HEK293 (cell line): ENCODE results near the gene ACAA1.
A peak's percentile ranks its signal among the peaks of the same experiment; 100 is the strongest.

Experiments used
- CTCF ChIA-PET: fragments of 350-600 bp; formaldehyde crosslinking; extraction: SDS; loops from one replicate; lab custom pipeline; 2021; ENCODE audit warnings: antibody characterized with exemption; lab: Yijun Ruan, JAX
- POLR2A ChIA-PET: fragments of 300-600 bp; formaldehyde crosslinking; extraction: SDS; loops from one replicate; lab custom pipeline; 2020; ENCODE audit warnings: antibody characterized with exemption, inconsistent platforms; lab: Yijun Ruan, JAX
- H3K27ac ChIP-seq: fragments of 200-500 bp; sonication (Bioruptor generic); 2 replicates; pipeline ENCODE4 v1.5.1; 2014; ENCODE audit warnings: low read depth, low read length, control low read depth, inconsistent platforms; ENCODE audit errors: extremely low read depth
- H3K36me3 ChIP-seq, 2 experiments: fragments of 200-500 bp in 1 of 2; sonication (Bioruptor generic) in 1 of 2; 1 replicate in 1 of 2; 2 replicates in 1 of 2; pipeline ENCODE4 v1.5.1; 2014 to 2017; ENCODE audit warnings: inconsistent platforms in 2 of 2, low read length in 2 of 2; ENCODE audit not compliant: control insufficient read depth in 2 of 2, insufficient read depth in 1 of 2
- H3K4me1 ChIP-seq: fragments of 200-500 bp; sonication (Bioruptor generic); 2 replicates; pipeline ENCODE4 v1.5.1; 2014; ENCODE audit warnings: mild to moderate bottlenecking, low read length, inconsistent platforms; ENCODE audit not compliant: control insufficient read depth, insufficient read depth
- H3K4me3 ChIP-seq: 2 replicates; pipeline ENCODE4 v1.5.1; 2011; ENCODE audit warnings: low read depth, mild to moderate bottlenecking, control low read depth, low read length, moderate library complexity
- H3K9me3 ChIP-seq: fragments of 200-500 bp; sonication (Bioruptor generic); 2 replicates; pipeline ENCODE4 v1.5.1; 2014; ENCODE audit warnings: low read depth, low read length, inconsistent platforms; ENCODE audit not compliant: control insufficient read depth, insufficient read depth
- BCL11B ChIP-seq: fragments of 450-650 bp; formaldehyde crosslinking; IDR thresholded peaks from 2 replicates; pipeline ENCODE4 v1.5.1; 2016; ENCODE audit warnings: low read depth, missing biosample characterization, missing genetic modification characterization
- KLF10 ChIP-seq: fragments of 450-650 bp; IDR thresholded peaks from 2 replicates; pipeline ENCODE4 v1.5.1; 2018; ENCODE audit warnings: missing biosample characterization, mild to moderate bottlenecking, missing genetic modification characterization
- PATZ1 ChIP-seq: fragments of 450-650 bp; formaldehyde crosslinking; IDR thresholded peaks from 2 replicates; pipeline ENCODE4 v1.5.1; 2016; ENCODE audit warnings: missing biosample characterization, missing genetic modification characterization
- SP7 ChIP-seq: fragments of 450-650 bp; formaldehyde crosslinking; IDR thresholded peaks from 2 replicates; pipeline ENCODE4 v1.5.1; 2016; ENCODE audit warnings: missing biosample characterization, missing genetic modification characterization
- ZBTB11 ChIP-seq: fragments of 450-650 bp; formaldehyde crosslinking; conservative IDR thresholded peaks from 2 replicates; pipeline ENCODE4 v1.5.1; 2016; ENCODE audit warnings: low read depth, missing biosample characterization, missing genetic modification characterization
- ZBTB20 ChIP-seq: fragments of 450-650 bp; formaldehyde crosslinking; IDR thresholded peaks from 2 replicates; pipeline ENCODE4 v1.5.1; 2016; ENCODE audit warnings: missing biosample characterization, missing genetic modification characterization
- ZFP69B ChIP-seq: fragments of 450-650 bp; formaldehyde crosslinking; IDR thresholded peaks from 2 replicates; pipeline ENCODE4 v1.5.1; 2016; ENCODE audit warnings: missing biosample characterization, missing genetic modification characterization
- ZNF121 ChIP-seq: fragments of 450-650 bp; formaldehyde crosslinking; IDR thresholded peaks from 2 replicates; pipeline ENCODE4 v1.5.1; 2016; ENCODE audit warnings: missing biosample characterization, missing genetic modification characterization
- ZNF169 ChIP-seq: fragments of 450-650 bp; formaldehyde crosslinking; IDR thresholded peaks from 2 replicates; pipeline ENCODE4 v1.5.1; 2016; ENCODE audit warnings: missing biosample characterization, missing genetic modification characterization
- ZNF248 ChIP-seq: fragments of 450-650 bp; formaldehyde crosslinking; IDR thresholded peaks from 2 replicates; pipeline ENCODE4 v1.5.1; 2017; ENCODE audit warnings: missing biosample characterization, missing genetic modification characterization
- ZNF335 ChIP-seq: fragments of 450-650 bp; formaldehyde crosslinking; conservative IDR thresholded peaks from 2 replicates; pipeline ENCODE4 v1.5.1; 2016; ENCODE audit warnings: missing biosample characterization, missing genetic modification characterization
- ZNF398 ChIP-seq: fragments of 450-650 bp; formaldehyde crosslinking; IDR thresholded peaks from 2 replicates; pipeline ENCODE4 v1.5.1; 2017; ENCODE audit warnings: missing biosample characterization, missing genetic modification characterization
- ZNF423 ChIP-seq: fragments of 450-650 bp; formaldehyde crosslinking; IDR thresholded peaks from 2 replicates; pipeline ENCODE4 v1.5.1; 2016; ENCODE audit warnings: missing biosample characterization, missing genetic modification characterization
- ZNF426 ChIP-seq: fragments of 450-650 bp; formaldehyde crosslinking; IDR thresholded peaks from 2 replicates; pipeline ENCODE4 v1.5.1; 2017; ENCODE audit warnings: missing biosample characterization, missing genetic modification characterization, mild to moderate bottlenecking, inconsistent platforms, moderate library complexity
- ZNF488 ChIP-seq: fragments of 450-650 bp; formaldehyde crosslinking; IDR thresholded peaks from 2 replicates; pipeline ENCODE4 v1.5.1; 2016; ENCODE audit warnings: missing biosample characterization, missing genetic modification characterization
- ZNF501 ChIP-seq: fragments of 450-650 bp; formaldehyde crosslinking; IDR thresholded peaks from 2 replicates; pipeline ENCODE4 v1.5.1; 2016; ENCODE audit warnings: missing biosample characterization, missing genetic modification characterization
- ZNF513 ChIP-seq: fragments of 450-650 bp; IDR thresholded peaks from 2 replicates; pipeline ENCODE4 v1.5.1; 2018; ENCODE audit warnings: missing biosample characterization, missing genetic modification characterization
- ZNF561 ChIP-seq: fragments of 450-650 bp; IDR thresholded peaks from 2 replicates; pipeline ENCODE4 v1.5.1; 2018; ENCODE audit warnings: missing biosample characterization, missing genetic modification characterization, borderline replicate concordance
- ZNF571 ChIP-seq: fragments of 450-650 bp; formaldehyde crosslinking; IDR thresholded peaks from 2 replicates; pipeline ENCODE4 v1.5.0; 2017; ENCODE audit warnings: missing biosample characterization, missing genetic modification characterization
- ZNF621 ChIP-seq: fragments of 450-650 bp; formaldehyde crosslinking; IDR thresholded peaks from 2 replicates; pipeline ENCODE4 v1.5.1; 2017; ENCODE audit warnings: missing biosample characterization, missing genetic modification characterization
- ZNF639 ChIP-seq: fragments of 450-650 bp; formaldehyde crosslinking; IDR thresholded peaks from 2 replicates; pipeline ENCODE4 v1.5.1; 2016; ENCODE audit warnings: missing biosample characterization, missing genetic modification characterization
- ZNF654 ChIP-seq: fragments of 450-650 bp; formaldehyde crosslinking; IDR thresholded peaks from 2 replicates; pipeline ENCODE4 v1.5.1; 2016; ENCODE audit warnings: low read depth, missing biosample characterization, missing genetic modification characterization
- ZNF76 ChIP-seq: fragments of 450-650 bp; formaldehyde crosslinking; IDR thresholded peaks from 2 replicates; pipeline ENCODE4; 2016; ENCODE audit warnings: low read depth, missing biosample characterization, missing genetic modification characterization, borderline replicate concordance
- ZNF768 ChIP-seq: fragments of 450-650 bp; formaldehyde crosslinking; IDR thresholded peaks from 2 replicates; pipeline ENCODE4 v1.5.1; 2018; ENCODE audit warnings: missing biosample characterization, mild to moderate bottlenecking, missing genetic modification characterization
- ZNF777 ChIP-seq: fragments of 450-650 bp; formaldehyde crosslinking; IDR thresholded peaks from 2 replicates; pipeline ENCODE4 v1.5.1; 2017; ENCODE audit warnings: missing biosample characterization, missing genetic modification characterization, borderline replicate concordance
- ZNF830 ChIP-seq: fragments of 450-650 bp; IDR thresholded peaks from 2 replicates; pipeline ENCODE4 v1.5.0; 2018; ENCODE audit warnings: missing biosample characterization, missing genetic modification characterization, low read depth, mild to moderate bottlenecking, moderate library complexity

Gene ACAA1

GRCh38 chr3:38165722-38166387, 28.9 kb upstream of the ACAA1 start:
- no peaks in the 10 kb centered on the region for H3K36me3 ChIP-seq
- POLR2A ChIA-PET = interaction anchor here (0.6 to 4.1 kb wide), 8 partner anchors 11 to 180 kb away, joined by 3 to 48 read pairs (median 4); partner anchors contain the start of genes ACAA1, MYD88 and XYLB
- H3K27ac ChIP-seq = peak overlapping the region; percentile 82; the same call in 1 of the 2 replicates
- H3K4me3 ChIP-seq = peak overlapping the region; percentile 80
- no peaks in the 10 kb centered on the region for H3K4me1 ChIP-seq
- CTCF ChIA-PET = interaction anchor here (0.7 to 0.8 kb wide), 2 partner anchors 12 to 14 kb away, joined by 3 to 6 read pairs; no protein-coding TSS in a partner anchor
- H3K9me3 ChIP-seq = no peaks in the 10 kb centered on the region
- no peak for TF ChIP-seq ZNF426 (tag by site-specific recombination)
- TF ChIP-seq ZBTB11 (tag by site-specific recombination) = no peak
- TF ChIP-seq ZNF768 (tag by site-specific recombination) = no peak
- TF ChIP-seq SP7 = no peak
- no peak for TF ChIP-seq ZNF423 (tag by site-specific recombination)
- TF ChIP-seq ZNF830 (tag by site-specific recombination) = no peak
- no peak for TF ChIP-seq ZNF621 (tag by site-specific recombination)
- no peak for TF ChIP-seq ZNF639 (tag by site-specific recombination)
- no peak for TF ChIP-seq ZNF335 (tag by site-specific recombination)
- peak; percentile 46 for TF ChIP-seq ZBTB20
- peak; percentile 46; the same call in 1 of the 2 replicates for TF ChIP-seq ZNF76
- TF ChIP-seq ZNF121 = peak; percentile 6; the same call in 1 of the 2 replicates
- TF ChIP-seq ZNF488 (tag by site-specific recombination) = no peak
- no peak for TF ChIP-seq ZNF169
- TF ChIP-seq ZNF398 (tag by site-specific recombination) = peak; percentile 77
- TF ChIP-seq KLF10 (tag by site-specific recombination) = 0 out of 2 replicates have a peak, but pooled peaks have one; percentile 3
- TF ChIP-seq ZNF501 (tag by site-specific recombination) = no peak
- no peak for TF ChIP-seq ZFP69B (tag by site-specific recombination)
- TF ChIP-seq ZNF777 (tag by site-specific recombination) = no peak
- TF ChIP-seq BCL11B (tag by site-specific recombination) = no peak
- no peak for TF ChIP-seq ZNF248 (tag by site-specific recombination)
- peak; percentile 44; the same call in 1 of the 2 replicates for TF ChIP-seq PATZ1
- TF ChIP-seq ZNF513 (tag by site-specific recombination) = 0 out of 2 replicates have a peak, but pooled peaks have one; percentile 3
- no peak for TF ChIP-seq ZNF571
- no peak for TF ChIP-seq ZNF654
- TF ChIP-seq ZNF561 (tag by site-specific recombination) = no peak
